Measurements from ENCODE around the gene PDCD2L.
"Not testable (repeated sequence)": the region's sequence is repeated elsewhere in the genome, so short reads cannot be mapped to it uniquely, and the experiment has no call there.

The PDCD2L gene

DNA sequence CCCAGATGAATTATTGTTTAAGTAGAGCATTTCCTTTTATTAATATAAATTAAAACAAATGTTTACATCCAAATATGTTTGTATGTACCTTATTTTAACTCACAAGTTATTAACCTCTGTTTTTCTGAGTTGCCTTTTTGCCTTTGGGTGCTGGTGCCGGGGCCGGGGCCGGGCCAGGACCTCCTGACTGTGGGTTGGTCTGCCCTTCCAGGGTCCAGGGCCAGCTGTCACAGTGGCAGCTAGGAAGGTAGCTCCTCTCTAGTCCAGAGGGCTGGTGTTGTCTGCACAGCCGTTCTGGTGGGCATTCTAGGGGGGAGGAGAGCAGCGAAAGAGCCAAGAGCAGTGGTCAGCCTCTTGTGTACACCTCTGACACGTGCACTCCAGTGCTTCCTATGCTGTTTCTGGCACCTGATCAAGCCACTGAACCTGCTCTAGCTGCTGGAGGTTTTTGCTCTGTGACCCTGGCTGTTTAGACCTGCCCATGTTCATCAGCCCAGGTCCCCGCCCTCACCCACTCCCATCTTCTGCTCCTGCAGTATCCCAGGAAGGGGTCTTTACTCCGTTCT lies 22.0 kb downstream of the PDCD2L start:
- no peak for DNase-seq

DNA sequence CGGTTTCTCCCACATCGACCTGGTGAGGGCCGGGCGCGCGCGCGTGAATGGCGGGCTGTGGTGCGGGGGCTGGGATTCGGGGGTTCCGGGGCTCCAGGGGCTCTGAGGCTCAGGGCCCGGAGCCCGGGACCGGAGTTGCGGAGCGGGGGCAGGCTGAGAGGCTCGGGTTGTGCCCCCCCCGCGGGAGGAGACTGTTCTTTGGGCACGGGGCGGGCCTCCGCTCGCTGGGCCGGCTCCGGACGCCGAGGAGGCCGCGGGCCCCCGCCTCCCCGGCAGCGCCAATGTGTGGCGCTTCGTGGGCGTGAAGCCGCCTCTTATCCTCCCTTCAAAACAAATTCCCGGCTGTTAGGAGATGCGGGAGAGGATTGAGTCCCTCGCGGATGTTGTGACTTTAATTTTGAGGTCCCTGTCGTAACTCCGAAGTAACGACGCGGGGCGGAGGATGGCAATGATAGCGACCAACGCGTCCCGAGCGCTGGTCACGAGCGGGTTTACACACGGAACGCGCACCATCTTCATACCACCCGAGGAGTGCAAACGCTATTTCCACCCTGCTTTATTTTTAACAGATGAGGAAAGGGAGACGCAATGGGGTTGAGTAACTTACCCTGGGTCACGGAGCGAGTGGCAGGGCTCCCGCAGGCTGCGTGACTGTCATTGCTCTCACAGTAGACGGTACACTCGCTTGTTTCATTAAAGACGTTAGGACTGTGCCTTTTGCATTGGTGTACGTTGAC lies 24.5 kb downstream of the PDCD2L start:
- peak; percentile 26 to 40 for DNase-seq

- no peak for DNase-seq
Observed at GRCh38 chr19:34429553-34429952, 25.4 kb downstream of the PDCD2L start.

DNA sequence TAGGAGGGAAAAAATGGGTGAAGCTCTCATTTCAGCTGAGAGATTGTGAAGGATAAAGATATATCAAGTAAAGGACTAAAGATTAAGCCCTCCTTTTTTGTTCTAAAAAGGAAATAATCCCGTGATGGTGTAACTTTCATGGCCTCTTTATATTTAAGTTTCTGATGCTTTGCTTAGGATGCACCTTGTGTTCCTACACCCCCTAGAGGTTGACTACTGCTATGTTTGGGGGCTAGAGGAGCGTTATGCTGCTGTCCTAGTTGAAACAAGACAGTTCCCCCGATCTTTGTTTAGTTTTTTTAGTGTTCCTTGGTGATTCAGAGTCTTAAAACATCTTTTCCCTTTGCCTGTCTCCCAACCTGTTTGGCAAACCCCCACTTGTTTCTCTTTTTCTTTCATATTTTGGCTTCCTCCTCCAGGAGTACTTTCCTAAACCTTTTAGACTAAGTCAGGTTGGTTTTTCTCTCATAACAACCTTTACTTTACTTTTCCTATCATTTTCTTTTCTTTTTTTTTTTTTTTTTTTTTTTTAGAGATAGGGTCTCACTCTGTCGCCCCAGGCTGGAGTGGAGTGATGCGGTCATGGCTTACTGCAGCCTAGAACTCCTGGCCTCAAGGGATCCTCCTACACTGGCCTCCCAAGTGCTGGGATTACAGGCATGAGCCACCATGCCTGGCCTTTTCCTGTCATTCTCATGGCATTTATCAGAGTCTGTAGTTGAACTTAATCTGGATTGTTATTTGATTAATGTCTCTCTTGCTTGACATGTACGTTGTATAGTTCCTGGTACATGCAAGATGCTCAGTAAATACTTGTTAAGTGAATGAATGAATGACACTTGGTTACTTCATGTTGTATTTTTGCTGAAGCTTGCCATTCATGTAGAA lies 26.8 kb downstream of the PDCD2L start:
- peak in 1 of 2 donors; percentile 3 for DNase-seq

DNA sequence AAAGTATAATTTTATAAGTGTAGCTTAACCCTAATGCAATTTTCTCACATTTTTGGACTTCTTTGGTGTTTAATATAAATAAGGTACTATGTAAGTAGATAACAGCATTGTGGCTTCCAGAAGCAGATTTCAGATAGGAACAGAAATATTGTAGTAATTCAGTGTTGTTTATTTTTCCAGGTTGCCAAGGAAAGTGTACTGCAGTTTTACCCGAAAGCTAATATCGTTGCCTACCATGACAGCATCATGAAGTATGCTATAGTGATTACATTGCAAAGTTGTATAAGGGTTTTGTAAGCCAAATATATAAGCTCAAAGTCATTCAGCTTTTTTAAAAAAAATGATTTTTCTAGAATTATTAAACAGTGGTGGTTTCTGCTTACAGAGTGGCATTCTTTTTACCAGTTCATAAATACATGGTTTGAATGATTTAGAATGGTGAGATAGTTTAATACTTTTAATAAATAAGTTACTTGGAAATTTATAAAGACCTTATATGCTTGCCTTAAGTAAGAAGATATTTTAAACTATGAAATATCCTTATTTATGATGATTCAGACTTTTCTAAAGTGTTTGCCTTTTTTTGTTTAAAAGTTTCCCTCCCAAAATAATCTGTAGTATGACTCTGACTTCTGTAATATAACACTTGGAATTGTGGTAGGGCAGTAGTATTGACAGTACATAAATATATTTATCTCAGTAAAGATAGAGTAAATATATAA lies 27.6 kb downstream of the PDCD2L start:
- DNase-seq: no peak

DNA sequence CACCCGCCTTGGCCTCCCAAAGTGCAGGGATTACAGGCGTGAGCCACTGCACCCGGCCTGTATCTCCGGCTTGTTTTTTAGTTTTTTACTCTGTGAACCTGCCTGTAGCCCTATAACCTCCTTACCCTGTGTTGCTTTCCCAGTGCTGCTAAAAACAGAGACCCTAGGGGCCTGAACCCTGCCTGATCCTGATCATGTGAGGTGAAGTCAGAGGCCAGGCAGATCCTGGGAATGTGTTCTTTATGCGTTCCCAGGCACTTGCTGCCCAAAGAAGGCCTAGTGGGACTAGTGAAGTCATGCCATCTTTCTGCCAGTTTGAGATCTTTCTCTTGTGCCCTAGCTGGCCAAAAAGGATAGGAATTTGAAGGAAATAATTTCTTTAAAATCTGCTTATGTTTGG lies 28.6 kb downstream of the PDCD2L start:
- no peak for DNase-seq

- DNase-seq: no peak
Observed at GRCh38 chr19:34436716-34437115, 32.5 kb downstream of the PDCD2L start.

DNA sequence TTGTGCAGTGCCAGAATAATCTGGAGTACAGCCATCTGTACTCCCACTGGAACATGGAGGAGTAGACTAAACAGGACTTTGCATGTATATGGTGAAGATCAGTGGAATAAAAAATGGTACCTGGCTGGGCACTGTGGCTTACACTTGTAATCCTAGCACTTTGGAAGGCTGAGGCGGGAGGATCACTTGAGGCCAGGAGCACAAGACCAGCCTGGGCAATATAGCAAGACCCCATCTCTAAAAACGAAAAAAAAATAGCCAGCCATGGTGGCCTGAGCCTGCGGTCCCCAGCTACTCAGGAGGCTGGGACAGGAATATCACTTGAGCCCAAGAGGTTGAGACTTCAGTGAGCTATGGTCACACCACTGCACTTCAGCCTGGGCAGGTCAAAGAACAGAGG lies 44.0 kb downstream of the PDCD2L start:
- no peak for DNase-seq

- DNase-seq: no peak
Observed at GRCh38 chr19:34452723-34453122, 48.5 kb downstream of the PDCD2L start.

DNA sequence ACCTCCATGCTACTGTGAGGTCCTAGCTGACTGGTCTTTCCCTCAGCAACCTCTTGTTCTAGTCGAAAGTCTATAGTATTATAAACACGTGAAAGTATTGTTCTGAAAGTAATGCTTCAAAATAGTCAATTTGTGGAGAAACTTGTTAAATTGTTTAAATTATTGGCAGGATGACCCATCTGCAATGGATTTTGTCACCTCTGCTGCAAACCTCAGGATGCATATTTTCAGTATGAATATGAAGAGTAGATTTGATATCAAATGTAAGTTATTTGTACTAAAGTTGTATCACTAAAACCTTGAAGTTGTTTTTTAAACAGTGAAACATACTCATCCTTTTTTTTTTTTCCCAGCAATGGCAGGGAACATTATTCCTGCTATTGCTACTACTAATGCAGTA lies 49.9 kb downstream of the PDCD2L start:
- DNase-seq: no peak

GRCh38 chr19:34454685-34455084 lies 50.5 kb downstream of the PDCD2L start:
- no peak for DNase-seq

- not testable (repeated sequence) for DNase-seq
Observed at GRCh38 chr19:34455783-34456480, 51.7 kb downstream of the PDCD2L start.

GRCh38 chr19:34457446-34457845 lies 53.2 kb downstream of the PDCD2L start:
- no peak for DNase-seq

- DNase-seq: no peak
Observed at GRCh38 chr19:34458677-34459076, 54.5 kb downstream of the PDCD2L start.

DNA sequence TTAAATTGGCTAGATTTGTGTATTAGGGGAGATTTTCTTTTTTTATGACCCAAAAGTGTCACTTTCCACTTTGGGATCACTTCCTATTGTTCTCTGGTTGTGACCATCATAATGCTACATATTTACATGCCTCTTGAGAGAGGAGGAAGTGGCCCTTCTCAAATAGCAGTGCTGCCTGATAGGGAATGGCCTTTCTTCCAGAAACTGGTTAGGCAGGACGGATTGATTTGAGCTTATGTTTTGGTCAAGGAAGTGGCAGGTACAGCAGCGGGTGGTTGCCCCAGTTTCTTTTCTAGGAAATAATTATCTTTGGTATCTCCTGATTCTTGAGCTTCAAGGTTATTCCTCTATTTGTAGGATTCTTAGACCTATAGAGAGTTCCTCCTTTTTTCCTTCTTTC lies 55.4 kb downstream of the PDCD2L start:
- DNase-seq: no peak

GRCh38 chr19:34461375-34462100 lies 57.3 kb downstream of the PDCD2L start:
- DNase-seq: no peak

DNA sequence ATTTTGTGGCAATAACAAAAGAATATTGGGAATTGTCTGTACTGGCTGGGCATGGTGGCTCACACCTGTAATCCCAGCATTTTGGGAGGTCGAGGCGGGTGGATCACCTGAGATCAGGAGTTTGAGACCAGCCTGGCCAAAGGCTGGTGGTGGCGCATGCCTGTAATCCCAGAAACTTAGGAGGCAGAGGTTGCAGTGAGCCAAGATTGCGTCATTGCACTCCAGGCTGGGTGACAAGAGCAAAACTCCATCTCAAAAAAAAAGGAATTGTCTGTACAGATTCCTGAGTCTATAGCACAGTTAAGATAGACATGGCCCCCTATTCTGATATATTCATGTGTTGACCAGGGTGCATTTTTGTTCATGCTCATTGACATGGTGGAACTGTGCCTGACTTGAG lies 60.6 kb downstream of the PDCD2L start:
- DNase-seq: not testable (repeated sequence)

- DNase-seq: no peak
Observed at GRCh38 chr19:34468409-34468808, 64.2 kb downstream of the PDCD2L start.

- not testable (repeated sequence) for DNase-seq
Observed at GRCh38 chr19:34469026-34469425, 64.8 kb downstream of the PDCD2L start.

GRCh38 chr19:34471906-34472700 lies 67.9 kb downstream of the PDCD2L start:
- DNase-seq: no peak
